K562 (cell line): ENCODE results near the gene MRPL58. TPM values are rescaled to one million over a fixed set of nuclear protein-coding genes. Genes with fewer than 3 reads are reported as not detected.

Source experiments
- BRF2 ChIP-seq: IDR thresholded peaks from 3 replicates; pipeline ENCODE4 v1.6.1; 2011; ENCODE audit warnings: borderline replicate concordance, mild to moderate bottlenecking; ENCODE audit not compliant: insufficient read length, insufficient read depth
- E2F4 ChIP-seq: sonication (generic); formaldehyde crosslinking; IDR thresholded peaks from 2 replicates; pipeline ENCODE4 v1.8.0; 2022; ENCODE audit warnings: mild to moderate bottlenecking, low read depth, missing genetic modification reagents
- MEF2D ChIP-seq: conservative IDR thresholded peaks from 2 replicates; pipeline ENCODE4 v1.6.1; 2016; ENCODE audit warnings: low read depth, missing genetic modification characterization, missing compliant biosample characterization
- XRCC5 ChIP-seq: fragments of 200-400 bp; formaldehyde crosslinking; IDR thresholded peaks from 2 replicates; pipeline ENCODE4 v1.6.1; 2017; ENCODE audit warnings: low read depth, mild to moderate bottlenecking, low read length
- ZNF232 ChIP-seq: sonication (generic); formaldehyde crosslinking; IDR thresholded peaks from 2 replicates; pipeline ENCODE4 v1.8.0; 2022; ENCODE audit warnings: mild to moderate bottlenecking, missing genetic modification reagents
- polyA plus RNA-seq, 8 experiments: library from polyadenylated mRNA; depleted of rRNA in 4 of 8; stranded (reverse) in 5 of 8; unstranded in 3 of 8; fragments of >200 nt; fragmentation: Nextera tagmentation in 2 of 8; fragmentation: Illumina TruSeq in 1 of 8; extraction: Ambion mirVana in 2 of 8; extraction: Trizol in 1 of 8; gene quantifications; 2 replicates each; pipeline versions ENCODE4 v1.2.1 to v1.2.3, GENCODE V29; 2011 to 2014; ENCODE audit warnings: inconsistent platforms in 1 of 8, missing spikeins in 1 of 8
- total RNA-seq, 7 experiments: library from RNA; depleted of rRNA in 6 of 7; stranded (reverse); fragments of >200 nt in 6 of 7; fragmentation: Illumina TruSeq in 2 of 7; extraction: Trizol in 2 of 7; gene quantifications; 2 replicates each; pipeline versions ENCODE4 v1.2.1 to v1.2.3, GENCODE V29; 2011 to 2021; ENCODE audit warnings: low replicate concordance in 1 of 7
- TF ChIP-seq, protein P1 (sequence below): fragments of 450-650 bp; IDR thresholded peaks from 2 replicates; pipeline ENCODE4 v1.6.1; 2016; ENCODE audit warnings: mild to moderate bottlenecking, moderate library complexity
- TF ChIP-seq, protein P2 (sequence below): fragments of 450-650 bp; formaldehyde crosslinking; IDR thresholded peaks from 2 replicates; pipeline ENCODE4 v1.4.0; 2022; ENCODE audit warnings: mild to moderate bottlenecking, moderate library complexity

MRPL58 gene
- total and polyA plus RNA-seq, 9 of the 15 experiments (the other 6 are each of a cell fraction or from before 2014, with no cell fraction given) = 30.8 to 107 (median 72.4) TPM

DNA sequence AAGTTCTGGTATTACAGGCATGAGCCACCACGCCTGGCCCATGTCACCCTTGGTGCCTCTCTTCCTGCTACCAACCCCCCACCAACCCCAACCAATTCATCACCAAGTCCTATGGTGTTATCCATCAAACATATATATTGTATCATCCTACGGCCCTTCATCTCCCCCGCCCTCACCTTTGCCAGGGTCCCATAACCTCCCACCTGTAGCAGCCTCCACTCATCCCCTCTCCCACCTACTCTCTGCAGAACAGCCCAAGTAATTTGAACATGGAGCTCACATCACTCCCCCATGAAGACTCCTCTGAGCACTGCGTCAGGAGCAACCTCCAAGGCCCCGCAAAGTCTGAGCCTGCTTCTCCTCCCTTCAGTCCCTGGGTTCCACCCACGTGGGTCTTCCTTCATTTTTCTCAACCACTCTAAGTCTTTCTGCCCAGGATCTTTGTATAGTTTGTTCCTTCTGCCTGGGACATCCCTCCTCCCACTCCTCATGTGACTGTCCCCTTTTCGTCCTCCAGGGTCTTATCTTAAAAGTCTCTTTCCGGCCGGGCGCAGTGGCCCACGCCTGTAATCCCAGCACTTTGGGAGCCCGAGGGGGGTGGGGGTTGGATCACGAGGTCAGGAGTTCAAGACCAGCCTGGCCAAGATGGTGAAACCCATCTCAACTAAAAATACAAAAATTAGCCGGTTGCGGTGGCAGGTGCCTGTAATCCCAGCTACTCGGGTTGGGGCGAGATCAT, 32.9 kb upstream of the MRPL58 start (continued):
- TF ChIP-seq MEF2D (tag) (0 out of 2 replicates have a peak, but pooled peaks have one; percentile 15), E2F4 (CRISPR knock-in tag) (no peak), BRF2 (no peak), ZNF232 (no peak), XRCC5 (no peak)
- TF ChIP-seq, protein P1, sequence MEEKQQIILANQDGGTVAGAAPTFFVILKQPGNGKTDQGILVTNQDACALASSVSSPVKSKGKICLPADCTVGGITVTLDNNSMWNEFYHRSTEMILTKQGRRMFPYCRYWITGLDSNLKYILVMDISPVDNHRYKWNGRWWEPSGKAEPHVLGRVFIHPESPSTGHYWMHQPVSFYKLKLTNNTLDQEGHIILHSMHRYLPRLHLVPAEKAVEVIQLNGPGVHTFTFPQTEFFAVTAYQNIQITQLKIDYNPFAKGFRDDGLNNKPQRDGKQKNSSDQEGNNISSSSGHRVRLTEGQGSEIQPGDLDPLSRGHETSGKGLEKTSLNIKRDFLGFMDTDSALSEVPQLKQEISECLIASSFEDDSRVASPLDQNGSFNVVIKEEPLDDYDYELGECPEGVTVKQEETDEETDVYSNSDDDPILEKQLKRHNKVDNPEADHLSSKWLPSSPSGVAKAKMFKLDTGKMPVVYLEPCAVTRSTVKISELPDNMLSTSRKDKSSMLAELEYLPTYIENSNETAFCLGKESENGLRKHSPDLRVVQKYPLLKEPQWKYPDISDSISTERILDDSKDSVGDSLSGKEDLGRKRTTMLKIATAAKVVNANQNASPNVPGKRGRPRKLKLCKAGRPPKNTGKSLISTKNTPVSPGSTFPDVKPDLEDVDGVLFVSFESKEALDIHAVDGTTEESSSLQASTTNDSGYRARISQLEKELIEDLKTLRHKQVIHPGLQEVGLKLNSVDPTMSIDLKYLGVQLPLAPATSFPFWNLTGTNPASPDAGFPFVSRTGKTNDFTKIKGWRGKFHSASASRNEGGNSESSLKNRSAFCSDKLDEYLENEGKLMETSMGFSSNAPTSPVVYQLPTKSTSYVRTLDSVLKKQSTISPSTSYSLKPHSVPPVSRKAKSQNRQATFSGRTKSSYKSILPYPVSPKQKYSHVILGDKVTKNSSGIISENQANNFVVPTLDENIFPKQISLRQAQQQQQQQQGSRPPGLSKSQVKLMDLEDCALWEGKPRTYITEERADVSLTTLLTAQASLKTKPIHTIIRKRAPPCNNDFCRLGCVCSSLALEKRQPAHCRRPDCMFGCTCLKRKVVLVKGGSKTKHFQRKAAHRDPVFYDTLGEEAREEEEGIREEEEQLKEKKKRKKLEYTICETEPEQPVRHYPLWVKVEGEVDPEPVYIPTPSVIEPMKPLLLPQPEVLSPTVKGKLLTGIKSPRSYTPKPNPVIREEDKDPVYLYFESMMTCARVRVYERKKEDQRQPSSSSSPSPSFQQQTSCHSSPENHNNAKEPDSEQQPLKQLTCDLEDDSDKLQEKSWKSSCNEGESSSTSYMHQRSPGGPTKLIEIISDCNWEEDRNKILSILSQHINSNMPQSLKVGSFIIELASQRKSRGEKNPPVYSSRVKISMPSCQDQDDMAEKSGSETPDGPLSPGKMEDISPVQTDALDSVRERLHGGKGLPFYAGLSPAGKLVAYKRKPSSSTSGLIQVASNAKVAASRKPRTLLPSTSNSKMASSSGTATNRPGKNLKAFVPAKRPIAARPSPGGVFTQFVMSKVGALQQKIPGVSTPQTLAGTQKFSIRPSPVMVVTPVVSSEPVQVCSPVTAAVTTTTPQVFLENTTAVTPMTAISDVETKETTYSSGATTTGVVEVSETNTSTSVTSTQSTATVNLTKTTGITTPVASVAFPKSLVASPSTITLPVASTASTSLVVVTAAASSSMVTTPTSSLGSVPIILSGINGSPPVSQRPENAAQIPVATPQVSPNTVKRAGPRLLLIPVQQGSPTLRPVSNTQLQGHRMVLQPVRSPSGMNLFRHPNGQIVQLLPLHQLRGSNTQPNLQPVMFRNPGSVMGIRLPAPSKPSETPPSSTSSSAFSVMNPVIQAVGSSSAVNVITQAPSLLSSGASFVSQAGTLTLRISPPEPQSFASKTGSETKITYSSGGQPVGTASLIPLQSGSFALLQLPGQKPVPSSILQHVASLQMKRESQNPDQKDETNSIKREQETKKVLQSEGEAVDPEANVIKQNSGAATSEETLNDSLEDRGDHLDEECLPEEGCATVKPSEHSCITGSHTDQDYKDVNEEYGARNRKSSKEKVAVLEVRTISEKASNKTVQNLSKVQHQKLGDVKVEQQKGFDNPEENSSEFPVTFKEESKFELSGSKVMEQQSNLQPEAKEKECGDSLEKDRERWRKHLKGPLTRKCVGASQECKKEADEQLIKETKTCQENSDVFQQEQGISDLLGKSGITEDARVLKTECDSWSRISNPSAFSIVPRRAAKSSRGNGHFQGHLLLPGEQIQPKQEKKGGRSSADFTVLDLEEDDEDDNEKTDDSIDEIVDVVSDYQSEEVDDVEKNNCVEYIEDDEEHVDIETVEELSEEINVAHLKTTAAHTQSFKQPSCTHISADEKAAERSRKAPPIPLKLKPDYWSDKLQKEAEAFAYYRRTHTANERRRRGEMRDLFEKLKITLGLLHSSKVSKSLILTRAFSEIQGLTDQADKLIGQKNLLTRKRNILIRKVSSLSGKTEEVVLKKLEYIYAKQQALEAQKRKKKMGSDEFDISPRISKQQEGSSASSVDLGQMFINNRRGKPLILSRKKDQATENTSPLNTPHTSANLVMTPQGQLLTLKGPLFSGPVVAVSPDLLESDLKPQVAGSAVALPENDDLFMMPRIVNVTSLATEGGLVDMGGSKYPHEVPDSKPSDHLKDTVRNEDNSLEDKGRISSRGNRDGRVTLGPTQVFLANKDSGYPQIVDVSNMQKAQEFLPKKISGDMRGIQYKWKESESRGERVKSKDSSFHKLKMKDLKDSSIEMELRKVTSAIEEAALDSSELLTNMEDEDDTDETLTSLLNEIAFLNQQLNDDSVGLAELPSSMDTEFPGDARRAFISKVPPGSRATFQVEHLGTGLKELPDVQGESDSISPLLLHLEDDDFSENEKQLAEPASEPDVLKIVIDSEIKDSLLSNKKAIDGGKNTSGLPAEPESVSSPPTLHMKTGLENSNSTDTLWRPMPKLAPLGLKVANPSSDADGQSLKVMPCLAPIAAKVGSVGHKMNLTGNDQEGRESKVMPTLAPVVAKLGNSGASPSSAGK = peak; percentile 23; the same call in 1 of the 2 replicates
- TF ChIP-seq, protein P2, sequence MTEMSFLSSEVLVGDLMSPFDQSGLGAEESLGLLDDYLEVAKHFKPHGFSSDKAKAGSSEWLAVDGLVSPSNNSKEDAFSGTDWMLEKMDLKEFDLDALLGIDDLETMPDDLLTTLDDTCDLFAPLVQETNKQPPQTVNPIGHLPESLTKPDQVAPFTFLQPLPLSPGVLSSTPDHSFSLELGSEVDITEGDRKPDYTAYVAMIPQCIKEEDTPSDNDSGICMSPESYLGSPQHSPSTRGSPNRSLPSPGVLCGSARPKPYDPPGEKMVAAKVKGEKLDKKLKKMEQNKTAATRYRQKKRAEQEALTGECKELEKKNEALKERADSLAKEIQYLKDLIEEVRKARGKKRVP (CRISPR knock-in tag) = no peak
